K562 (cell line): ENCODE data around the gene SH3PXD2B. TPM values are rescaled to one million over a fixed set of nuclear protein-coding genes. Genes with fewer than 3 reads are reported as not detected.
A peak's percentile ranks its signal among the peaks of the same experiment; 100 is the strongest.

Experiments
- CBX2 ChIP-seq: fragments of 200-600 bp; sonication (generic); IDR thresholded peaks from one replicate; pipeline ENCODE4 v1.6.1; 2012; ENCODE audit warnings: mild to moderate bottlenecking, low read length, inconsistent platforms; ENCODE audit not compliant: insufficient read depth, poor library complexity, severe bottlenecking
- CXXC5 ChIP-seq: fragments of 250-450 bp; sonication (Bioruptor Pico); IDR thresholded peaks from 2 replicates; pipeline ENCODE4 v1.8.0; 2022; ENCODE audit warnings: inconsistent platforms, mild to moderate bottlenecking, moderate library complexity
- GTF3C2 ChIP-seq: IDR thresholded peaks from 3 replicates; pipeline ENCODE4 v1.6.1; 2011; ENCODE audit warnings: borderline replicate concordance, mild to moderate bottlenecking, moderate library complexity; ENCODE audit not compliant: insufficient read length; ENCODE audit errors: extremely low read depth
- MAZ ChIP-seq, 2 experiments: fragments of 450-650 bp in 1 of 2; sonication (generic) in 1 of 2; formaldehyde crosslinking; IDR thresholded peaks in 1 of 2; conservative IDR thresholded peaks in 1 of 2; 2 replicates each; pipeline versions ENCODE4 v1.4.0 to v1.5.0; 2020; ENCODE audit warnings: mild to moderate bottlenecking in 1 of 2, missing genetic modification reagents in 1 of 2
- MTA1 ChIP-seq: fragments of 450-650 bp; IDR thresholded peaks from 2 replicates; pipeline ENCODE4 v1.6.1; 2017; ENCODE audit warnings: borderline replicate concordance
- NFIC ChIP-seq: fragments of 450-650 bp; IDR thresholded peaks from 2 replicates; pipeline ENCODE4 v1.6.1; 2017; ENCODE audit warnings: mild to moderate bottlenecking, inconsistent platforms
- POLR2B ChIP-seq: fragments of 450-650 bp; IDR thresholded peaks from 2 replicates; pipeline ENCODE4 v1.6.1; 2018; ENCODE audit warnings: low read depth; ENCODE audit not compliant: partially characterized antibody
- TAF15 ChIP-seq: fragments of 200-400 bp; formaldehyde crosslinking; IDR thresholded peaks from 2 replicates; pipeline ENCODE4 v1.6.1; 2017; ENCODE audit warnings: mild to moderate bottlenecking, low read depth, low read length, moderate library complexity
- TSC22D4 ChIP-seq: fragments of 450-650 bp; IDR thresholded peaks from 2 replicates; pipeline ENCODE4 v1.6.1; 2016; ENCODE audit warnings: missing genetic modification characterization, missing biosample characterization, control low read depth
- VEZF1 ChIP-seq: fragments of 200-800 bp; sonication (Bioruptor generic); IDR thresholded peaks from 2 replicates; pipeline ENCODE4 v1.6.1; 2017; ENCODE audit warnings: missing genetic modification characterization, missing compliant biosample characterization
- ZKSCAN8 ChIP-seq: fragments of 200-800 bp; sonication (Bioruptor generic); IDR thresholded peaks from 2 replicates; pipeline ENCODE4 v1.6.1; 2016; ENCODE audit warnings: missing genetic modification characterization, missing compliant biosample characterization
- ZNF12 ChIP-seq: sonication (generic); formaldehyde crosslinking; IDR thresholded peaks from 2 replicates; pipeline ENCODE4 v1.4.0; 2020; ENCODE audit warnings: mild to moderate bottlenecking, missing genetic modification reagents
- polyA plus RNA-seq, 8 experiments: library from polyadenylated mRNA; depleted of rRNA in 4 of 8; stranded (reverse) in 5 of 8; unstranded in 3 of 8; fragments of >200 nt; fragmentation: Nextera tagmentation in 2 of 8; fragmentation: Illumina TruSeq in 1 of 8; extraction: Ambion mirVana in 2 of 8; extraction: Trizol in 1 of 8; gene quantifications; 2 replicates each; pipeline versions ENCODE4 v1.2.1 to v1.2.3, GENCODE V29; 2011 to 2014; ENCODE audit warnings: inconsistent platforms in 1 of 8, missing spikeins in 1 of 8
- total RNA-seq, 7 experiments: library from RNA; depleted of rRNA in 6 of 7; stranded (reverse); fragments of >200 nt in 6 of 7; fragmentation: Illumina TruSeq in 2 of 7; extraction: Trizol in 2 of 7; gene quantifications; 2 replicates each; pipeline versions ENCODE4 v1.2.1 to v1.2.3, GENCODE V29; 2011 to 2021; ENCODE audit warnings: low replicate concordance in 1 of 7
- TF ChIP-seq, protein P1 (sequence below), 2 experiments: IDR thresholded peaks; 2 replicates each; pipeline ENCODE4 v1.6.1; 2011; ENCODE audit warnings: borderline replicate concordance in 1 of 2, control low read depth in 1 of 2, low read depth in 1 of 2, low read length in 1 of 2, mild to moderate bottlenecking in 1 of 2, mixed read lengths in 1 of 2, moderate library complexity in 1 of 2; ENCODE audit not compliant: insufficient read depth in 1 of 2, insufficient read length in 1 of 2, poor library complexity in 1 of 2, severe bottlenecking in 1 of 2; ENCODE audit errors: extremely low read depth in 1 of 2
- TF ChIP-seq, protein P2 (sequence below): sonication (generic); formaldehyde crosslinking; IDR thresholded peaks from 2 replicates; pipeline ENCODE4 v1.8.0; 2022; ENCODE audit warnings: mild to moderate bottlenecking, missing genetic modification reagents
- TF ChIP-seq, protein P3 (sequence below): IDR thresholded peaks from 2 replicates; pipeline ENCODE4 v1.6.1; 2011; ENCODE audit not compliant: insufficient read length; ENCODE audit errors: extremely low read depth

SH3PXD2B gene
- total and polyA plus RNA-seq, 9 of the 15 experiments (the other 6 are each of a cell fraction or from before 2014, with no cell fraction given) = 0.04 to 0.66 (median 0.19) TPM

DNA sequence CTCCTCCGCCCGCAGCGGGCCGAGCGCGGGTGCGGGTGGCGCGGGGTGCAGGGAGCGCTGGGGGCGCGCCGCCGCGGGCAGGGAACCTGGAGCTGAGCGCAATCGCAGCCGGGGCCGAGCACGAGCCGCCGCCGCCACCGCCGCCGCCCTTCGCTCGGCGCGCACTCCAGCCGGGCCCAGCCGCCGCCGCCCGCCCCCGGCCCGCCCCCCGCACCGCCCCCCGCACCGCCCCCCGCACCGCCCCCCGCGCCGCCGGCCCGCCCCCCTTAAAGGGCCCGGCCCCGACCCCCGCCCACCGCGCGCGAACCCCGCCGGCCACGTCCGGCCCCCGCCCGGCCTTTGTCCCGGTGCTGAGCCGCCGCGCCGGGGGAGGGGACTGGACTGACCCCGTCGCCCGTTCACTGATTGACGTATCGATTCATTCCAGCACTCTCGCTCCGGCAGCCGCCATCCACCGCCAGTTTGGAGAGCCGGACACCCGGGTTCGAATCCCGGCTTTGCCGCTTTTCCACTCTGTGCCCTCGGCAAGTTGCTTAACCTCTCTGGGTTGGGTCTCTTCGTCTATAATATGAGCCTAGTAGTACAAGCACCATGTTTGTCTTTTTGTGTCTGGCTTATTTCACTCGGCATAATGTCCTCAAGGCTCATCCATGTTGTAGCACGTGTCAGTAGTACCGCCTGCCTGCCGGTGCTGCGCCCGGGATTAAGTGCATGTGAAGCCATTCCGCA lies at the start of gene SH3PXD2B (continued):
- TF ChIP-seq VEZF1 (CRISPR knock-in tag) = peak; percentile 57
- peak; percentile 51; the same call in 1 of the 2 replicates for TF ChIP-seq CXXC5 (CRISPR knock-in tag)
- no peak for TF ChIP-seq MTA1
- TF ChIP-seq, protein P1, sequence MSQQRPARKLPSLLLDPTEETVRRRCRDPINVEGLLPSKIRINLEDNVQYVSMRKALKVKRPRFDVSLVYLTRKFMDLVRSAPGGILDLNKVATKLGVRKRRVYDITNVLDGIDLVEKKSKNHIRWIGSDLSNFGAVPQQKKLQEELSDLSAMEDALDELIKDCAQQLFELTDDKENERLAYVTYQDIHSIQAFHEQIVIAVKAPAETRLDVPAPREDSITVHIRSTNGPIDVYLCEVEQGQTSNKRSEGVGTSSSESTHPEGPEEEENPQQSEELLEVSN (IDR thresholded peaks at IDR 0.05; ENCODE audit: borderline replicate concordance in 1 of 2, extremely low read depth in 1 of 2, insufficient read depth in 1 of 2, insufficient read length in 1 of 2, low read depth in 1 of 2, low read length in 1 of 2, poor library complexity in 1 of 2, severe bottlenecking in 1 of 2) = peak; percentile 40 to 45
- no peak for TF ChIP-seq TSC22D4 (tag)
- no peak for TF ChIP-seq TAF15
- peak in 1 of 2 experiments; percentile 32; a peak in 1 of 4 replicates for TF ChIP-seq MAZ (CRISPR knock-in tag; conservative IDR thresholded peaks at IDR 0.05 in 1 of 2, IDR thresholded peaks at IDR 0.05 in 1 of 2)
- no peak for TF ChIP-seq ZKSCAN8 (CRISPR knock-in tag)
- no peak for TF ChIP-seq NFIC
- TF ChIP-seq GTF3C2 = peak; percentile 78
- no peak for TF ChIP-seq POLR2B
- TF ChIP-seq, protein P2, sequence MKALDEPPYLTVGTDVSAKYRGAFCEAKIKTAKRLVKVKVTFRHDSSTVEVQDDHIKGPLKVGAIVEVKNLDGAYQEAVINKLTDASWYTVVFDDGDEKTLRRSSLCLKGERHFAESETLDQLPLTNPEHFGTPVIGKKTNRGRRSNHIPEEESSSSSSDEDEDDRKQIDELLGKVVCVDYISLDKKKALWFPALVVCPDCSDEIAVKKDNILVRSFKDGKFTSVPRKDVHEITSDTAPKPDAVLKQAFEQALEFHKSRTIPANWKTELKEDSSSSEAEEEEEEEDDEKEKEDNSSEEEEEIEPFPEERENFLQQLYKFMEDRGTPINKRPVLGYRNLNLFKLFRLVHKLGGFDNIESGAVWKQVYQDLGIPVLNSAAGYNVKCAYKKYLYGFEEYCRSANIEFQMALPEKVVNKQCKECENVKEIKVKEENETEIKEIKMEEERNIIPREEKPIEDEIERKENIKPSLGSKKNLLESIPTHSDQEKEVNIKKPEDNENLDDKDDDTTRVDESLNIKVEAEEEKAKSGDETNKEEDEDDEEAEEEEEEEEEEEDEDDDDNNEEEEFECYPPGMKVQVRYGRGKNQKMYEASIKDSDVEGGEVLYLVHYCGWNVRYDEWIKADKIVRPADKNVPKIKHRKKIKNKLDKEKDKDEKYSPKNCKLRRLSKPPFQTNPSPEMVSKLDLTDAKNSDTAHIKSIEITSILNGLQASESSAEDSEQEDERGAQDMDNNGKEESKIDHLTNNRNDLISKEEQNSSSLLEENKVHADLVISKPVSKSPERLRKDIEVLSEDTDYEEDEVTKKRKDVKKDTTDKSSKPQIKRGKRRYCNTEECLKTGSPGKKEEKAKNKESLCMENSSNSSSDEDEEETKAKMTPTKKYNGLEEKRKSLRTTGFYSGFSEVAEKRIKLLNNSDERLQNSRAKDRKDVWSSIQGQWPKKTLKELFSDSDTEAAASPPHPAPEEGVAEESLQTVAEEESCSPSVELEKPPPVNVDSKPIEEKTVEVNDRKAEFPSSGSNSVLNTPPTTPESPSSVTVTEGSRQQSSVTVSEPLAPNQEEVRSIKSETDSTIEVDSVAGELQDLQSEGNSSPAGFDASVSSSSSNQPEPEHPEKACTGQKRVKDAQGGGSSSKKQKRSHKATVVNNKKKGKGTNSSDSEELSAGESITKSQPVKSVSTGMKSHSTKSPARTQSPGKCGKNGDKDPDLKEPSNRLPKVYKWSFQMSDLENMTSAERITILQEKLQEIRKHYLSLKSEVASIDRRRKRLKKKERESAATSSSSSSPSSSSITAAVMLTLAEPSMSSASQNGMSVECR (CRISPR knock-in tag) = no peak
- 0 out of 2 replicates have a peak, but pooled peaks have one; percentile 18 for TF ChIP-seq ZNF12 (CRISPR knock-in tag)
- no peak for TF ChIP-seq CBX2
- TF ChIP-seq, protein P3, sequence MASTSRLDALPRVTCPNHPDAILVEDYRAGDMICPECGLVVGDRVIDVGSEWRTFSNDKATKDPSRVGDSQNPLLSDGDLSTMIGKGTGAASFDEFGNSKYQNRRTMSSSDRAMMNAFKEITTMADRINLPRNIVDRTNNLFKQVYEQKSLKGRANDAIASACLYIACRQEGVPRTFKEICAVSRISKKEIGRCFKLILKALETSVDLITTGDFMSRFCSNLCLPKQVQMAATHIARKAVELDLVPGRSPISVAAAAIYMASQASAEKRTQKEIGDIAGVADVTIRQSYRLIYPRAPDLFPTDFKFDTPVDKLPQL = no peak
